ENCODE data around the gene SRC. TPM values are rescaled to one million over a fixed set of nuclear protein-coding genes. Genes with fewer than 3 reads are reported as not detected.

Gene SRC
- total and polyA plus RNA-seq, 2 of the 8 experiments (the other 6 are each of a cell fraction or from before 2014, with no cell fraction given): 27.6 to 28.8 TPM

GRCh38 chr20:37443596-37443995, 97.7 kb downstream of the SRC start (continued):
- no peak for TF ChIP-seq HDAC6 (IDR thresholded peaks at IDR 0.05; ENCODE audit: low read depth, low read length)
- no peak for TF ChIP-seq RBBP5 (IDR thresholded peaks at IDR 0.05; ENCODE audit: borderline replicate concordance, low read depth, low read length)

Data from H1 (cell line).